ENCODE data around the gene TRIM44. TPM values are rescaled to one million over a fixed set of nuclear protein-coding genes. Genes with fewer than 3 reads are reported as not detected.

The TRIM44 gene
- total and polyA plus RNA-seq, 10 of the 15 experiments (the other 5 are each of a cell fraction or from before 2014, with no cell fraction given), result 6.7 to 93.0 (median 27.6) TPM

DNA sequence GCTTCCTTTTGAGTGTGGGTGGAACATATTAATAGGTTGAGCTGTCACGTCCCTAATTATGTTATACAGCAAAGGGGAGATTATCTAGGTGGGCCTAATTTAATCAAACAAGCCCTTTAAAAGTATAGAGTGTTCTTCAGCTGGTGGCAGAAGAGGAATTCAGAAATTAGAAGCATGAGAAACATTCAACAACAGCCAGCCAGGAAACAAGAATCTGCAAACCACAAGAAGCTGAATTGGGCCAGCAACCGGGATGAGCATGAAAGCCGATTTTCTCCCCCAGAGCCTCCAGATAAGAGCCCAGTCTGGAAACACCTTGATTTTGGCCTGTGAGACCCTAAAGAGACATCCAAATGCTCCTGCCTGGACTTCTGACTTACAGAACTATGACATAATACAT, 175.5 kb downstream of the TRIM44 start:
- POLR2A ChIA-PET, result no interaction called here
- TF ChIP-seq NFYA (IDR thresholded peaks at IDR 0.05; ENCODE audit: borderline replicate concordance, low read depth, low read length) (no peak), ZBTB40 (IDR thresholded peaks at IDR 0.05; ENCODE audit: borderline replicate concordance) (no peak), RUNX3 (IDR thresholded peaks at IDR 0.05; ENCODE audit: low read length) (no peak), SPI1 (IDR thresholded peaks at IDR 0.05; ENCODE audit: borderline replicate concordance, insufficient read depth, low read depth, low read length) (no peak), HDAC2 (IDR thresholded peaks at IDR 0.05) (no peak), NFXL1 (IDR thresholded peaks at IDR 0.05; ENCODE audit: borderline replicate concordance) (no peak), ESRRA (IDR thresholded peaks at IDR 0.05; ENCODE audit: low read length) (no peak), NRF1 (conservative IDR thresholded peaks at IDR 0.05; ENCODE audit: low read depth, low read length) (no peak), BCL11A (IDR thresholded peaks at IDR 0.05; ENCODE audit: low read depth, low read length) (no peak), NKRF (conservative IDR thresholded peaks at IDR 0.05) (no peak), USF1 (IDR thresholded peaks at IDR 0.05; ENCODE audit: borderline replicate concordance, extremely low read length, insufficient read depth, low read depth, low read length) (no peak), NFIC (IDR thresholded peaks at IDR 0.05; ENCODE audit: low read depth, low read length) (no peak)
- TF ChIP-seq, protein P1, sequence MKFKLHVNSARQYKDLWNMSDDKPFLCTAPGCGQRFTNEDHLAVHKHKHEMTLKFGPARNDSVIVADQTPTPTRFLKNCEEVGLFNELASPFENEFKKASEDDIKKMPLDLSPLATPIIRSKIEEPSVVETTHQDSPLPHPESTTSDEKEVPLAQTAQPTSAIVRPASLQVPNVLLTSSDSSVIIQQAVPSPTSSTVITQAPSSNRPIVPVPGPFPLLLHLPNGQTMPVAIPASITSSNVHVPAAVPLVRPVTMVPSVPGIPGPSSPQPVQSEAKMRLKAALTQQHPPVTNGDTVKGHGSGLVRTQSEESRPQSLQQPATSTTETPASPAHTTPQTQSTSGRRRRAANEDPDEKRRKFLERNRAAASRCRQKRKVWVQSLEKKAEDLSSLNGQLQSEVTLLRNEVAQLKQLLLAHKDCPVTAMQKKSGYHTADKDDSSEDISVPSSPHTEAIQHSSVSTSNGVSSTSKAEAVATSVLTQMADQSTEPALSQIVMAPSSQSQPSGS (IDR thresholded peaks at IDR 0.05; ENCODE audit: low read length), result no peak
- TF ChIP-seq, protein P2, sequence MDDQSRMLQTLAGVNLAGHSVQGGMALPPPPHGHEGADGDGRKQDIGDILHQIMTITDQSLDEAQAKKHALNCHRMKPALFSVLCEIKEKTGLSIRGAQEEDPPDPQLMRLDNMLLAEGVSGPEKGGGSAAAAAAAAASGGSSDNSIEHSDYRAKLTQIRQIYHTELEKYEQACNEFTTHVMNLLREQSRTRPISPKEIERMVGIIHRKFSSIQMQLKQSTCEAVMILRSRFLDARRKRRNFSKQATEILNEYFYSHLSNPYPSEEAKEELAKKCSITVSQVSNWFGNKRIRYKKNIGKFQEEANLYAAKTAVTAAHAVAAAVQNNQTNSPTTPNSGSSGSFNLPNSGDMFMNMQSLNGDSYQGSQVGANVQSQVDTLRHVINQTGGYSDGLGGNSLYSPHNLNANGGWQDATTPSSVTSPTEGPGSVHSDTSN (IDR thresholded peaks at IDR 0.05; ENCODE audit: insufficient replicate concordance, low read depth, low read length), result no peak

More for the DNA sequence above, 175.5 kb downstream of the TRIM44 start:
- BruUV-seq (replicated peaks), result no TSS peak
- Histone ChIP-seq H4K20me1 (ENCODE audit: control insufficient read depth, insufficient read depth) (no peaks in the 10 kb centered on the region), H3K4me3 (no peak overlapping the region), H3K27me3 (replicated peaks in 1 of 2; ENCODE audit: control insufficient read depth in 2 of 2, insufficient read depth in 2 of 2, low read length in 1 of 2) (no peaks in the 10 kb centered on the region), H3K36me3 (ENCODE audit: control insufficient read depth in 2 of 2, insufficient read depth in 2 of 2, low read length in 1 of 2) (no peaks in the 10 kb centered on the region), H2AFZ (ENCODE audit: control insufficient read depth, low read depth, low read length) (no peak overlapping the region), H3K79me2 (ENCODE audit: control insufficient read depth, insufficient read depth, low read length) (no peaks in the 10 kb centered on the region), H3K9ac (ENCODE audit: control insufficient read depth, insufficient read depth, low read length) (no peak overlapping the region), H3K4me2 (ENCODE audit: control insufficient read depth, insufficient read depth) (no peak overlapping the region), H3K9me3 (replicated peaks; ENCODE audit: control insufficient read depth, insufficient read depth, low read length) (no peaks in the 10 kb centered on the region), H3K4me1 (ENCODE audit: control insufficient read depth, insufficient read depth, low read length) (no peaks in the 10 kb centered on the region), H3K27ac (ENCODE audit: control insufficient read depth, insufficient read depth) (no peak overlapping the region)
- ATAC-seq, result no peak
- in situ Hi-C loops (cut with MboI) (no loop called here), intact Hi-C loops (cut with micrococcal nuclease; ENCODE audit: unreplicated experiment) (no loop called here)
- WGBS (ENCODE audit: insufficient coverage, insufficient replicate concordance, low lambda C conversion rate, missing lambda C conversion rate), result 39% methylated on average over 3 of the region's 3 CpGs
- ChIA-PET SMC1A (ENCODE audit: uncharacterized antibody, unreplicated experiment) (interaction anchor here (0.6 kb wide), 1 partner anchor 293 kb away, joined by 3 read pairs; no protein-coding TSS in a partner anchor), CTCF (interaction anchor here (1.2 kb wide), 1 partner anchor 17 kb away, joined by 4 read pairs; no protein-coding TSS in a partner anchor), RAD21 (ENCODE audit: unreplicated experiment) (no interaction called here)
- DNase-seq (ENCODE audit: low read depth, low spot score), result no peak
- no peak for FAIRE-seq
